Measurements from ENCODE around the gene TRAPPC3L.

Gene TRAPPC3L

GRCh38 chr6:116461932-116462885 lies 83.3 kb downstream of the TRAPPC3L start:
- no peak for DNase-seq

GRCh38 chr6:116461331-116461931 lies 84.1 kb downstream of the TRAPPC3L start, which contains the start of gene CALHM6:
TSS of gene CALHM6 (plus strand) at chr6:116461375. CDS start at chr6:116461930, 555 bp downstream.
- DNase-seq = no peak

GRCh38 chr6:116459927-116460326 lies 85.6 kb downstream of the TRAPPC3L start:
- DNase-seq = no peak

GRCh38 chr6:116458264-116458663 lies 87.2 kb downstream of the TRAPPC3L start:
- no peak for DNase-seq

- DNase-seq = no peak
Measured at GRCh38 chr6:116456927-116457326, 88.6 kb downstream of the TRAPPC3L start.

- no peak for DNase-seq
Measured at GRCh38 chr6:116456106-116456505, 89.4 kb downstream of the TRAPPC3L start.

- no peak for DNase-seq
Measured at GRCh38 chr6:116452531-116452930, 93.0 kb downstream of the TRAPPC3L start.

GRCh38 chr6:116451916-116452315 lies 93.6 kb downstream of the TRAPPC3L start:
- no peak for DNase-seq

GRCh38 chr6:116450769-116451740 lies 94.4 kb downstream of the TRAPPC3L start:
- no peak for DNase-seq

GRCh38 chr6:116450185-116450710 lies 95.2 kb downstream of the TRAPPC3L start:
- no peak for DNase-seq

GRCh38 chr6:116449565-116449964 lies 95.9 kb downstream of the TRAPPC3L start:
- no peak for DNase-seq

- DNase-seq = no peak
Measured at GRCh38 chr6:116447496-116448011, 97.9 kb downstream of the TRAPPC3L start.

- DNase-seq = peak in 1 of 2 experiments; percentile 11
Measured at GRCh38 chr6:116447052-116447451, 98.4 kb downstream of the TRAPPC3L start.

- no peak for DNase-seq
Measured at GRCh38 chr6:116446399-116446798, 99.1 kb downstream of the TRAPPC3L start.

GRCh38 chr6:116445102-116445501 lies 100.4 kb downstream of the TRAPPC3L start:
- DNase-seq = peak; percentile 70 to 80

Data from SHP77 (cell line).